K562 (cell line): ENCODE data around the gene ZBTB48. TPM values are rescaled to one million over a fixed set of nuclear protein-coding genes. Genes with fewer than 3 reads are reported as not detected.

ENCODE experiments used
- ARNT ChIP-seq, 2 experiments: fragments of 450-650 bp; IDR thresholded peaks; 2 replicates each; pipeline ENCODE4 v1.6.1; 2016; ENCODE audit warnings: mild to moderate bottlenecking in 1 of 2
- HOMEZ ChIP-seq: fragments of 250-450 bp; sonication (Bioruptor Pico); IDR thresholded peaks from 2 replicates; pipeline ENCODE4 v1.4.0; 2020; ENCODE audit warnings: mild to moderate bottlenecking, moderate library complexity
- PKNOX1 ChIP-seq: fragments of 450-650 bp; IDR thresholded peaks from 2 replicates; pipeline ENCODE4 v1.6.1; 2016
- POLR2G ChIP-seq: fragments of 200-400 bp; formaldehyde crosslinking; IDR thresholded peaks from 2 replicates; pipeline ENCODE4 v1.6.1; 2017; ENCODE audit warnings: low read depth, mild to moderate bottlenecking, antibody characterized with exemption, low read length, moderate library complexity
- PRPF4 ChIP-seq: fragments of 200-400 bp; formaldehyde crosslinking; IDR thresholded peaks from one replicate; pipeline ENCODE4 v1.6.1; 2017; ENCODE audit warnings: low read length, low read depth, mild to moderate bottlenecking; ENCODE audit not compliant: insufficient read depth, poor library complexity, severe bottlenecking
- RAD51 ChIP-seq: fragments of 450-650 bp; IDR thresholded peaks from 2 replicates; pipeline ENCODE4 v1.7.1; 2016; ENCODE audit warnings: low read depth, mild to moderate bottlenecking, borderline replicate concordance
- REST ChIP-seq, 2 experiments: fragments of 450-650 bp; formaldehyde crosslinking in 1 of 2; IDR thresholded peaks; 2 replicates each; pipeline versions ENCODE4 v1.4.0 to v1.6.1; 2014 to 2020; ENCODE audit warnings: mild to moderate bottlenecking in 2 of 2, borderline replicate concordance in 1 of 2, low read depth in 1 of 2
- SAFB ChIP-seq: fragments of 200-400 bp; formaldehyde crosslinking; IDR thresholded peaks from 2 replicates; pipeline ENCODE4 v1.6.1; 2017; ENCODE audit warnings: low read depth, low read length, borderline replicate concordance
- SAP30 ChIP-seq: fragments of 200-600 bp; sonication (generic); IDR thresholded peaks from 2 replicates; pipeline ENCODE4 v1.6.1; 2012; ENCODE audit warnings: borderline replicate concordance, low read depth, mild to moderate bottlenecking, moderate library complexity, low read length, control low read depth, inconsistent platforms; ENCODE audit not compliant: insufficient read depth, poor library complexity, severe bottlenecking
- TCF3 ChIP-seq: sonication (generic); formaldehyde crosslinking; IDR thresholded peaks from 2 replicates; pipeline ENCODE4 v1.4.0; 2020; ENCODE audit warnings: mild to moderate bottlenecking, missing genetic modification reagents
- TEAD4 ChIP-seq, 2 experiments: sonication (generic) in 1 of 2; formaldehyde crosslinking in 1 of 2; IDR thresholded peaks; 2 replicates each; pipeline versions ENCODE4 v1.6.1 to v1.8.0; 2012 to 2022; ENCODE audit warnings: borderline replicate concordance in 1 of 2, inconsistent platforms in 1 of 2, low read length in 1 of 2, mild to moderate bottlenecking in 1 of 2, missing genetic modification reagents in 1 of 2
- ZNF280A ChIP-seq: fragments of 450-650 bp; IDR thresholded peaks from 2 replicates; pipeline ENCODE4 v1.6.1; 2018; ENCODE audit warnings: mild to moderate bottlenecking, low read depth; ENCODE audit not compliant: partially characterized antibody
- polyA plus RNA-seq, 8 experiments: library from polyadenylated mRNA; depleted of rRNA in 4 of 8; stranded (reverse) in 5 of 8; unstranded in 3 of 8; fragments of >200 nt; fragmentation: Nextera tagmentation in 2 of 8; fragmentation: Illumina TruSeq in 1 of 8; extraction: Ambion mirVana in 2 of 8; extraction: Trizol in 1 of 8; gene quantifications; 2 replicates each; pipeline versions ENCODE4 v1.2.1 to v1.2.3, GENCODE V29; 2011 to 2014; ENCODE audit warnings: inconsistent platforms in 1 of 8, missing spikeins in 1 of 8
- total RNA-seq, 7 experiments: library from RNA; depleted of rRNA in 6 of 7; stranded (reverse); fragments of >200 nt in 6 of 7; fragmentation: Illumina TruSeq in 2 of 7; extraction: Trizol in 2 of 7; gene quantifications; 2 replicates each; pipeline versions ENCODE4 v1.2.1 to v1.2.3, GENCODE V29; 2011 to 2021; ENCODE audit warnings: low replicate concordance in 1 of 7

ZBTB48 gene
- total and polyA plus RNA-seq, 9 of the 15 experiments (the other 6 are each of a cell fraction or from before 2014, with no cell fraction given), result 1.9 to 66.9 (median 29.5) TPM

- TF ChIP-seq ZNF280A (no peak), TCF3 (CRISPR knock-in tag) (peak; percentile 29; the same call in 1 of the 2 replicates), SAP30 (peak; percentile 2), ARNT (IDR thresholded peaks at IDR 0.05) (no peak), REST (IDR thresholded peaks at IDR 0.05; ENCODE audit: borderline replicate concordance) (peak; percentile 73), REST (CRISPR knock-in tag; IDR thresholded peaks at IDR 0.05; ENCODE audit: low read depth) (0 out of 2 replicates have a peak, but pooled peaks have one; percentile 21), PKNOX1 (no peak; the same call in 1 of the 2 replicates), HOMEZ (CRISPR knock-in tag) (no peak), RAD51 (peak; percentile 96), PRPF4 (no peak), SAFB (no peak), POLR2G (peak; percentile 59), TEAD4 (IDR thresholded peaks at IDR 0.05; ENCODE audit: low read length) (no peak), TEAD4 (CRISPR knock-in tag; IDR thresholded peaks at IDR 0.05; ENCODE audit: borderline replicate concordance) (no peak)
Measured at GRCh38 chr1:6601049-6601922, 21.5 kb downstream of the ZBTB48 start (continued).
